BJ (cell line): Measurements from ENCODE around the gene RRP1. TPM values are rescaled to one million over a fixed set of nuclear protein-coding genes. Genes with fewer than 3 reads are reported as not detected.
A peak's percentile ranks its signal among the peaks of the same experiment; 100 is the strongest.

Experiments
- CTCF ChIA-PET: fragments of 350-600 bp; formaldehyde crosslinking; extraction: SDS; loops from one replicate; lab custom pipeline; 2021; ENCODE audit warnings: antibody characterized with exemption, inconsistent platforms; lab: Yijun Ruan, JAX
- POLR2A ChIA-PET: fragments of 300-600 bp; sonication (Branson Sonifier 250); formaldehyde crosslinking; extraction: SDS; loops from one replicate; lab custom pipeline; 2021; ENCODE audit warnings: antibody characterized with exemption; lab: Charles Lee
- DNase-seq: peaks from one replicate; pipeline ENCODE4 v3.0.0-alpha.2; 2011; ENCODE audit warnings: low read depth
- H3K27me3 ChIP-seq: 2 replicates; pipeline ENCODE4 v1.6.0; 2011; ENCODE audit warnings: low read length; ENCODE audit not compliant: control insufficient read depth, insufficient read depth
- H3K36me3 ChIP-seq: 2 replicates; pipeline ENCODE4 v1.5.1; 2011; ENCODE audit warnings: low read length; ENCODE audit not compliant: control insufficient read depth, insufficient read depth
- H3K4me3 ChIP-seq: 2 replicates; pipeline ENCODE4 v1.5.1; 2011; ENCODE audit warnings: low read depth, mild to moderate bottlenecking, control low read depth, low read length
- CTCF ChIP-seq: IDR thresholded peaks from 2 replicates; pipeline ENCODE4 v1.5.1; 2011; ENCODE audit warnings: low read depth, mild to moderate bottlenecking, control low read depth, inconsistent platforms, low read length, moderate library complexity; ENCODE audit not compliant: insufficient read depth
- polyA plus RNA-seq: library from polyadenylated mRNA; depleted of rRNA; stranded (reverse); fragments of >200 nt; gene quantifications from 2 replicates; pipeline ENCODE4 v1.2.3, GENCODE V29; 2011

Gene RRP1
- polyA plus RNA-seq, 1 experiment, result 14.4 TPM

GRCh38 chr21:43810505-43811261, 21.3 kb downstream of the RRP1 start:
- Histone ChIP-seq H3K36me3 (no peaks in the 10 kb centered on the region), H3K4me3 (no peak overlapping the region), H3K27me3 (0 out of 2 replicates have a peak, but pooled peaks cover 1% of the 10 kb centered on the region)
- CTCF ChIA-PET, result interaction anchor here (0.7 to 1.8 kb wide), 20 partner anchors 8 to 487 kb away, joined by 3 to 10 read pairs (median 4); no protein-coding TSS in a partner anchor
- POLR2A ChIA-PET, result no interaction called here
- TF ChIP-seq CTCF, result peak; percentile 97
- no peak for DNase-seq

DNA sequence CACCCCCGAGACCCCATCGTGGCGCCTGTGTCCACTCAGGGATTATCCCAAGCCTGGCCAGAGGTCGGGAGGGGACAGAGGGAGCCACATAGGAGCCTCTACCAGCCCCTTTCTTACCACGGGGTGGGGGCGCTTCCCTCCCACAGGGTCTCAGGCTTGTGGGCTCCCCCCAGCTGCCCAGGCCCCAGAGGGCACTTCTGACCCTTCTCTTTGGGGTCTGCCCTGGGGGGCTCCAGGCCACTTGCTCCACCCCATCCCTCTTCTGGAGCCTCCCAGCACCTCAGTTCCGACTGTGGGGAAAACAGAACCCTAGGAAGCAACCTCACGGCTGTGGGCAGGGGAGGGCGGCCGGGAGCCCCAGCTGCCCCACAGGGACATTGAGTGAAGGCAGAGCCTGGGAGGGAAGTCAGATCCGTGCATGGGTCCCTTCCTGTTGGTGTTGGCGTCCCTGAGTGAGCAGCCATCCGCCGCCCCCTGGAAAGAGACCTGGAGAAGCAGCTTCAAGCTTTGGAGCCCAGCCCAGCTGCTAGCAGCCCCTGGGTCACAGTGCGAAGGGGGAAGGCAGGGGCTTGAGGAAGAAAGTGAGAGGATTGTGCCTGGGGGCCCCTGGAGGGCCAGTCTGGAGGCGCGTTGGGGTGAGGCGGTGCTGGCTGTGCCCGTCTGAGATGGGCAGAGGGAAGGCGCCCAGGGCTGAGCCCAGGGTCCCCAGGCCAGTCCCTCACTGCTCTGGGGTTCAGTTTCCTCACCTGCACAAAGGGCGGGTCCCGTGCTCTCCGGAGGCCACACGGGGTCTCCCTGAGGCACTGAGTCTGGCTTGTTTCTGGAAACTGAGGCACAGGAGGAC, 22.1 kb downstream of the RRP1 start:
- H3K4me3 ChIP-seq, result no peak overlapping the region
- ChIA-PET CTCF (interaction anchor here (0.7 to 1.8 kb wide), 22 partner anchors 8 to 486 kb away, joined by 3 to 10 read pairs (median 4); no protein-coding TSS in a partner anchor), POLR2A (no interaction called here)
- H3K36me3 ChIP-seq, result no peaks in the 10 kb centered on the region
- no peak for TF ChIP-seq CTCF
- 0 out of 2 replicates have a peak, but pooled peaks cover 1% of the 10 kb centered on the region for H3K27me3 ChIP-seq
- DNase-seq, result no peak

- H3K36me3 ChIP-seq, result no peaks in the 10 kb centered on the region
- no peak for DNase-seq
- ChIA-PET POLR2A (no interaction called here), CTCF (interaction anchor here (0.8 to 1.8 kb wide), 5 partner anchors 12 to 241 kb away, joined by 3 to 8 read pairs (median 6); no protein-coding TSS in a partner anchor)
- 0 out of 2 replicates have a peak, but pooled peaks cover 1% of the 10 kb centered on the region for H3K27me3 ChIP-seq
- no peak overlapping the region for H3K4me3 ChIP-seq
- no peak for TF ChIP-seq CTCF
Observed at GRCh38 chr21:43812139-43812821, 22.9 kb downstream of the RRP1 start.

DNA sequence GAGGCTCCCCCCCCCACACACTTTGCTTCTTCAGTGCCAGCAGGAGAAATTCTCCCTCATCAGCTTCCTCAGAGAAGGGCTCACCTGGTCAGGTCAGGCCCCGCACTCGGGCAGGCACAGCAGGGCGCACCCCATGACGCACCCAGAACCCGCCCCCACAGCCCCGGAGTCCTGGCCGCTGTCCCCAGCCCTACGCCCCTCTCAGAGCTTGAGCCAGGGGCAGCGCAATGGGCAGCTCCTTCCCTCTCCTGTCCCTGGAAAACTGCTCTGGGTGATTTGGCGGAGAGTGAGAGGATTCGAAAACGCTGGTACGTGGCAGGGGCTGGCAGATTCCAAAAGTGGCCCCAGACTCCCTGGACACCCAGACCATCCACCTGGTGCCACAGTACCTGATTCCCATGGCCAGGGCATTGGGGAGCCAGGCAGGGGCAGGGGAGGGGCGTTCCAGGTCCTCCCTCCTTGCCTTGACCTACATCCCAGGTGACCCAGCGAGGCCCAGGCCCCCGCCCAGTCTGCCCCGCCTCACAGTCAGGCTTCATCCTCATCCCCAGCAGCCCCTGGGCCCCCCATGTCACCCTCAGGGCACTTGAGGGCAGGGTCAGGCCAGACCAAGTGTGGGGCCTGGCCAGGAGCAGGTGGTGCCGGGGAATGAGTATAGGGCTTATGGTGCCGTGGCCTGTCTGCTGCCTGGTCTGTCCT, 23.7 kb downstream of the RRP1 start:
- no peak for DNase-seq
- POLR2A ChIA-PET, result no interaction called here
- CTCF ChIA-PET, result interaction anchor here (1.1 to 1.4 kb wide), 3 partner anchors 24 to 241 kb away, joined by 3 read pairs; no protein-coding TSS in a partner anchor
- Histone ChIP-seq H3K36me3 (no peaks in the 10 kb centered on the region), H3K27me3 (0 out of 2 replicates have a peak, but pooled peaks cover 1% of the 10 kb centered on the region), H3K4me3 (no peak overlapping the region)
- TF ChIP-seq CTCF, result no peak
